HL-60 (cell line): Measurements from ENCODE around the gene RNU6-7.

Experiments used
- DNase-seq, 2 experiments: peaks; one replicate each; pipeline ENCODE4 v3.0.0-alpha.2; 2010 to 2020; ENCODE audit warnings: low read depth in 1 of 2, low spot score in 1 of 2
- H3K27ac ChIP-seq: fragments of 250-450 bp; sonication (Bioruptor Pico); replicated peaks from 2 replicates; pipeline ENCODE4 v1.5.1; 2020; ENCODE audit warnings: mild to moderate bottlenecking, moderate library complexity
- H3K27me3 ChIP-seq: fragments of 250-450 bp; sonication (Bioruptor Pico); 2 replicates; pipeline ENCODE4 v1.5.1; 2021; ENCODE audit warnings: mild to moderate bottlenecking, moderate library complexity; ENCODE audit not compliant: insufficient read depth, poor library complexity, severe bottlenecking
- H3K4me3 ChIP-seq: replicated peaks from 2 replicates; pipeline ENCODE4 v1.5.1; 2011; ENCODE audit warnings: mild to moderate bottlenecking, control low read depth, low read length; ENCODE audit not compliant: insufficient read depth
- GABPA ChIP-seq: IDR thresholded peaks from 2 replicates; pipeline ENCODE4 v1.6.1; 2012; ENCODE audit warnings: low read depth
- POLR2AphosphoS5 ChIP-seq: IDR thresholded peaks from 2 replicates; pipeline ENCODE4 v1.6.1; 2012; ENCODE audit warnings: low read depth
- SPI1 ChIP-seq: IDR thresholded peaks from 2 replicates; pipeline ENCODE4 v1.6.1; 2012; ENCODE audit warnings: low read depth, mild to moderate bottlenecking, borderline replicate concordance
- TF ChIP-seq, protein P1 (sequence below): IDR thresholded peaks from one replicate; pipeline ENCODE4 v1.5.1; 2011; ENCODE audit warnings: low read length, control low read depth, inconsistent platforms; ENCODE audit not compliant: insufficient read depth
- TF ChIP-seq, protein P2 (sequence below): IDR thresholded peaks from 2 replicates; pipeline ENCODE4 v1.6.1; 2012; ENCODE audit warnings: low read depth; ENCODE audit not compliant: insufficient replicate concordance

Gene RNU6-7

GRCh38 chr14:32205984-32206383, 4.1 kb downstream of the RNU6-7 start:
- H3K27ac ChIP-seq: no peak overlapping the region
- H3K4me3 ChIP-seq: no peak overlapping the region
- peaks cover 5% of the 10 kb centered on the region for H3K27me3 ChIP-seq
- TF ChIP-seq, protein P1, sequence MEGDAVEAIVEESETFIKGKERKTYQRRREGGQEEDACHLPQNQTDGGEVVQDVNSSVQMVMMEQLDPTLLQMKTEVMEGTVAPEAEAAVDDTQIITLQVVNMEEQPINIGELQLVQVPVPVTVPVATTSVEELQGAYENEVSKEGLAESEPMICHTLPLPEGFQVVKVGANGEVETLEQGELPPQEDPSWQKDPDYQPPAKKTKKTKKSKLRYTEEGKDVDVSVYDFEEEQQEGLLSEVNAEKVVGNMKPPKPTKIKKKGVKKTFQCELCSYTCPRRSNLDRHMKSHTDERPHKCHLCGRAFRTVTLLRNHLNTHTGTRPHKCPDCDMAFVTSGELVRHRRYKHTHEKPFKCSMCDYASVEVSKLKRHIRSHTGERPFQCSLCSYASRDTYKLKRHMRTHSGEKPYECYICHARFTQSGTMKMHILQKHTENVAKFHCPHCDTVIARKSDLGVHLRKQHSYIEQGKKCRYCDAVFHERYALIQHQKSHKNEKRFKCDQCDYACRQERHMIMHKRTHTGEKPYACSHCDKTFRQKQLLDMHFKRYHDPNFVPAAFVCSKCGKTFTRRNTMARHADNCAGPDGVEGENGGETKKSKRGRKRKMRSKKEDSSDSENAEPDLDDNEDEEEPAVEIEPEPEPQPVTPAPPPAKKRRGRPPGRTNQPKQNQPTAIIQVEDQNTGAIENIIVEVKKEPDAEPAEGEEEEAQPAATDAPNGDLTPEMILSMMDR: no peak
- TF ChIP-seq, protein P2, sequence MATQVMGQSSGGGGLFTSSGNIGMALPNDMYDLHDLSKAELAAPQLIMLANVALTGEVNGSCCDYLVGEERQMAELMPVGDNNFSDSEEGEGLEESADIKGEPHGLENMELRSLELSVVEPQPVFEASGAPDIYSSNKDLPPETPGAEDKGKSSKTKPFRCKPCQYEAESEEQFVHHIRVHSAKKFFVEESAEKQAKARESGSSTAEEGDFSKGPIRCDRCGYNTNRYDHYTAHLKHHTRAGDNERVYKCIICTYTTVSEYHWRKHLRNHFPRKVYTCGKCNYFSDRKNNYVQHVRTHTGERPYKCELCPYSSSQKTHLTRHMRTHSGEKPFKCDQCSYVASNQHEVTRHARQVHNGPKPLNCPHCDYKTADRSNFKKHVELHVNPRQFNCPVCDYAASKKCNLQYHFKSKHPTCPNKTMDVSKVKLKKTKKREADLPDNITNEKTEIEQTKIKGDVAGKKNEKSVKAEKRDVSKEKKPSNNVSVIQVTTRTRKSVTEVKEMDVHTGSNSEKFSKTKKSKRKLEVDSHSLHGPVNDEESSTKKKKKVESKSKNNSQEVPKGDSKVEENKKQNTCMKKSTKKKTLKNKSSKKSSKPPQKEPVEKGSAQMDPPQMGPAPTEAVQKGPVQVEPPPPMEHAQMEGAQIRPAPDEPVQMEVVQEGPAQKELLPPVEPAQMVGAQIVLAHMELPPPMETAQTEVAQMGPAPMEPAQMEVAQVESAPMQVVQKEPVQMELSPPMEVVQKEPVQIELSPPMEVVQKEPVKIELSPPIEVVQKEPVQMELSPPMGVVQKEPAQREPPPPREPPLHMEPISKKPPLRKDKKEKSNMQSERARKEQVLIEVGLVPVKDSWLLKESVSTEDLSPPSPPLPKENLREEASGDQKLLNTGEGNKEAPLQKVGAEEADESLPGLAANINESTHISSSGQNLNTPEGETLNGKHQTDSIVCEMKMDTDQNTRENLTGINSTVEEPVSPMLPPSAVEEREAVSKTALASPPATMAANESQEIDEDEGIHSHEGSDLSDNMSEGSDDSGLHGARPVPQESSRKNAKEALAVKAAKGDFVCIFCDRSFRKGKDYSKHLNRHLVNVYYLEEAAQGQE: no peak
- TF ChIP-seq POLR2AphosphoS5: no peak
- no peak for TF ChIP-seq SPI1
- DNase-seq: no peak

DNA sequence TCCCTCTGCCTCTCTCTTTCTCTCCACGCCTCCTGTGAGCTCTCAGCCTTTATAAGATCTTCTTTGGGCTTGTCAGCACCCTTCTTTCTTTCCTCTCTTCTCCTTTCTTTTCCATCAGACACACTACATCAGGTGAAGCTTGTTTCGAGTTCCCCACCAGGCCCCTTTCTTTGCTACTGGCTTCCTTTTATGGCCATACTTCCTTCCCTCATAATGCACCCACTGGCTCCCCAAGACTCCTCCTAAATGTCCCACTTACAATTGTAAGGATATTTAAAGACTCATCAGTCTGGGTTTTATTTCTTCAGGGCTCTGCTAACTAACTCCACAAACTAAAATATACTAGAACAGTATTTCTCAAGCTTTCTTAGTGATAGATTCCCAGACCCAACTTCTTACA, 4.7 kb downstream of the RNU6-7 start:
- peaks cover 5% of the 10 kb centered on the region for H3K27me3 ChIP-seq
- no peak overlapping the region for H3K27ac ChIP-seq
- TF ChIP-seq POLR2AphosphoS5: no peak
- TF ChIP-seq GABPA: no peak
- no peak for TF ChIP-seq SPI1
- TF ChIP-seq, protein P1: no peak

DNA sequence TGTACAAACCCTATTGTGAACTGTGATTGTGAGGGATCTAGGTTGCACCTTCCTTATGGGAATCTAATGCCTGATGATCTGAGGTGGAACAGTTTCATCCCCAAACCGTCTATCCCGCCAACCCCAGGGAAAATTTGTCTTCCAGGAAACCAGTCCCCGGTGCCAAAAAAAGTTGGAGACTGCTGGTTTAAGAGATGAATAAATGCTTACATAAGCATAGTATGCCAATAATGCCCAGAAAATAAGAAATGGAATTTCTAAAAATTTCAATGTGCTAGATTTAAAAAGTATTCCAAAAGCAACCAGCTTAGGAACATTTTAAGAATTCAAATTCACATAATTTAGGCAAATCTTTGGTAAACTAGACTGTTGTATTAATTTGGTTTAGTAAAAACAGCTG, 6.6 kb downstream of the RNU6-7 start:
- Histone ChIP-seq H3K27ac (no peak overlapping the region), H3K27me3 (peaks cover 5% of the 10 kb centered on the region), H3K4me3 (no peak overlapping the region)
- DNase-seq: no peak
- TF ChIP-seq SPI1 (no peak), POLR2AphosphoS5 (no peak), GABPA (no peak)
- TF ChIP-seq, protein P2: no peak
- TF ChIP-seq, protein P1: no peak

More for the DNA sequence above, 4.7 kb downstream of the RNU6-7 start:
- H3K4me3 ChIP-seq: no peak overlapping the region
- DNase-seq: no peak

GRCh38 chr14:32209471-32209870, 7.6 kb downstream of the RNU6-7 start:
- H3K4me3 ChIP-seq: no peak overlapping the region
- peaks cover 5% of the 10 kb centered on the region for H3K27me3 ChIP-seq
- no peak for TF ChIP-seq GABPA
- TF ChIP-seq, protein P1: no peak
- TF ChIP-seq, protein P2: no peak
- no peak for TF ChIP-seq SPI1
- TF ChIP-seq POLR2AphosphoS5: no peak
- H3K27ac ChIP-seq: no peak overlapping the region
- DNase-seq: no peak
